Ishikawa (cell line): ENCODE data around the gene PLXNA3.

Source experiments
- CEBPB ChIP-seq: IDR thresholded peaks from 2 replicates; pipeline ENCODE4 v1.6.1; 2012
- CREB1 ChIP-seq: IDR thresholded peaks from 2 replicates; pipeline ENCODE4 v1.6.1; 2012; ENCODE audit warnings: low read depth
- EP300 ChIP-seq: IDR thresholded peaks from 2 replicates; pipeline ENCODE4 v1.6.1; 2012; ENCODE audit warnings: borderline replicate concordance
- NFIC ChIP-seq: IDR thresholded peaks from 2 replicates; pipeline ENCODE4 v1.6.1; 2012
- TAF1 ChIP-seq: IDR thresholded peaks from 2 replicates; pipeline ENCODE4 v1.6.1; 2012; ENCODE audit warnings: low read depth, mild to moderate bottlenecking
- TCF12 ChIP-seq: IDR thresholded peaks from 2 replicates; pipeline ENCODE4 v1.6.1; 2012; ENCODE audit warnings: low read depth

DNA sequence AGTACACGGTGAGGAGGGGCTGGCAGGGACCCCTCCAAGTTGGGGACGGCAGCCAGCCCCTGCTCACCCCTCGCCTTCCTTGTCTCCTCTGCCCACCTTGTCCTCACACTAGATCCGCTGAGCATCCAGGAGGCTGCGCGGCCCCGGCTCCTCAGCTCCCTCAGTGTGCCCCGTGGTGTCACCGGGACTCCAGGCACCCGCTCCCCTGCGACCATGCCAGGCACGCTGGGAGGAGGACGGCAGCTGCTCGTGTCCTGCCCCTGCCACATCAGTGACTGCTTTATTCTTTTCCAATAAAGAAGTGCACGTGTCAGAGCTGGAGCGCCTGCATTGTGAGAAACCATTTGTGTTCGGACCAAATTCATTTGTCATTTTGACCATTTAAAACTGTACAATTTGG is 7.8 kb upstream of the PLXNA3 start:
- no peak for TF ChIP-seq EP300
- no peak for TF ChIP-seq TCF12
- no peak for TF ChIP-seq TAF1
- no peak for TF ChIP-seq CREB1
- no peak for TF ChIP-seq NFIC
- no peak for TF ChIP-seq CEBPB
